SHP77 treated with DMSO at 0.1 percent for 48 hours (cell line): Measurements from ENCODE around the gene SRRM2.

Experiments
- DNase-seq: peaks from one replicate; lab custom pipeline; 2025; lab: John Stamatoyannopoulos, UW

SRRM2 gene

DNA sequence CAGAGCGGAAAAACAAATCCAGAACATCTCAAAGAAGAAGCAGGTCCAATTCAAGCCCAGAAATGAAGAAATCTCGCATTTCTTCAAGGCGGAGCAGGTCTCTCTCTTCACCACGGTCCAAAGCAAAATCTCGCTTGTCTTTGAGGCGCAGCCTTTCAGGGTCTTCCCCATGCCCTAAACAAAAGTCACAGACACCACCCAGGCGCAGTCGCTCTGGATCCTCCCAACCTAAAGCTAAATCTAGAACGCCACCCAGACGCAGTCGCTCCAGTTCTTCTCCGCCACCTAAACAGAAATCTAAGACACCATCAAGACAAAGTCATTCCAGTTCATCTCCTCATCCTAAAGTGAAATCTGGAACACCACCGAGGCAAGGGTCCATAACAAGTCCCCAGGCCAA lies 10.3 kb downstream of the SRRM2 start:
- no peak for DNase-seq

DNA sequence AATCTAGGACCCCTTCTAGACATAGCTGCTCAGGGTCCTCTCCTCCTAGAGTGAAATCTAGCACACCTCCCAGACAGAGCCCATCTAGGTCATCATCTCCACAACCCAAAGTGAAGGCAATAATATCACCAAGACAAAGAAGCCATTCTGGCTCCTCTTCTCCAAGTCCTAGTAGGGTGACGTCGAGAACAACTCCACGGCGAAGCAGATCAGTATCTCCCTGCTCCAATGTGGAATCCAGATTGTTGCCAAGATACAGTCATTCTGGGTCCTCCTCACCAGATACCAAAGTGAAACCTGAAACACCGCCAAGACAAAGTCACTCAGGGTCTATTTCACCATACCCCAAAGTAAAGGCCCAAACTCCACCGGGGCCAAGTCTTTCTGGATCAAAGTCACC lies 10.7 kb downstream of the SRRM2 start:
- DNase-seq, result no peak

DNA sequence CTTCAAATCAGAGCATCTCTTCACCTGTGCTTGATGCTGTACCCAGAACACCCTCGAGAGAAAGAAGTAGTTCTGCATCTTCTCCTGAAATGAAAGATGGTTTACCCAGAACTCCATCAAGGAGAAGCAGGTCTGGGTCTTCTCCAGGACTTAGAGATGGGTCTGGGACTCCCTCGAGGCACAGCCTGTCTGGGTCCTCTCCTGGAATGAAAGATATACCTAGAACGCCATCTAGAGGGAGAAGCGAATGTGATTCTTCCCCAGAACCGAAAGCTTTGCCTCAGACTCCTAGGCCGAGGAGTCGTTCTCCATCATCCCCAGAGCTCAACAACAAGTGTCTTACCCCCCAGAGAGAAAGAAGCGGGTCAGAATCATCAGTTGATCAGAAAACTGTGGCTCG lies 12.3 kb downstream of the SRRM2 start:
- DNase-seq, result no peak

DNA sequence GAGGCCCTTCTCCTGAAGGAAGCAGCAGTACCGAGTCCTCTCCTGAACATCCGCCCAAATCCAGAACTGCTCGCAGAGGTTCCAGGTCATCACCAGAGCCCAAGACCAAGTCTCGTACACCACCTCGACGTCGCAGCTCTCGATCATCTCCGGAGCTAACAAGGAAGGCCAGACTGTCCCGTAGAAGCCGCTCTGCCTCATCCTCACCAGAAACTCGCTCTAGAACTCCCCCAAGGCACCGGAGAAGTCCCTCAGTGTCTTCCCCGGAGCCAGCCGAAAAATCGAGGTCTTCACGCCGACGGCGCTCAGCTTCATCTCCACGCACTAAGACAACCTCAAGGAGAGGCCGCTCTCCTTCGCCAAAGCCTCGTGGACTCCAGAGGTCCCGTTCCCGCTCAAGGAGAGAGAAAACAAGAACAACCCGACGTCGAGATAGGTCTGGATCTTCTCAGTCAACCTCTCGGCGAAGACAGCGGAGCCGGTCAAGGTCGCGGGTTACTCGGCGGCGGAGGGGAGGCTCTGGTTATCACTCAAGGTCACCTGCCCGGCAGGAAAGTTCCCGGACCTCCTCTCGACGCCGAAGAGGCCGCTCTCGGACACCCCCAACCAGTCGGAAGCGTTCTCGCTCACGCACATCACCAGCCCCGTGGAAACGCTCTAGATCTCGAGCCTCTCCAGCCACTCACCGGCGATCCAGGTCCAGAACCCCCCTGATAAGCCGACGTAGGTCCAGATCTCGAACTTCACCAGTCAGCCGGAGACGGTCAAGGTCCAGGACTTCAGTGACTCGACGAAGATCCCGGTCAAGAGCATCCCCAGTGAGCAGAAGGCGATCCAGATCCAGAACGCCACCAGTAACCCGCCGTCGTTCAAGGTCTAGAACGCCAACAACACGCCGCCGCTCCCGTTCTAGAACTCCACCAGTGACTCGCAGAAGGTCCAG lies 13.3 kb downstream of the SRRM2 start:
- no peak for DNase-seq

DNA sequence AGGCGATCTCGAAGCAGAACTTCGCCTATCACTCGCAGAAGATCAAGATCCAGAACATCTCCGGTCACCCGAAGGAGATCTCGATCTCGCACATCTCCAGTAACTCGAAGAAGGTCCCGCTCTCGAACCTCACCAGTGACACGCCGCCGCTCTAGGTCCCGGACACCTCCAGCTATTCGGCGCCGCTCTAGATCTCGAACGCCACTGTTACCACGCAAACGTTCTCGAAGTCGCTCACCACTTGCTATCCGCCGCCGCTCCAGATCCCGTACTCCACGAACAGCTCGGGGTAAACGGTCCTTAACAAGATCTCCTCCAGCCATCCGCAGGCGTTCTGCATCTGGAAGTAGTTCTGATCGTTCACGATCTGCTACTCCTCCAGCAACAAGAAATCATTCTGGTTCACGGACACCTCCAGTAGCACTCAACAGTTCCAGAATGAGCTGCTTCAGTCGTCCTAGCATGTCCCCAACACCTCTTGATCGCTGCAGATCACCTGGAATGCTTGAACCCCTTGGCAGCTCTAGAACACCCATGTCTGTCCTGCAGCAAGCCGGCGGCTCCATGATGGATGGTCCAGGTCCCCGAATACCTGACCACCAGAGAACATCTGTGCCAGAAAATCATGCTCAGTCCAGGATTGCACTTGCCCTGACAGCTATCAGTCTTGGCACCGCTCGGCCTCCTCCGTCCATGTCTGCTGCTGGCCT lies 14.1 kb downstream of the SRRM2 start:
- no peak for DNase-seq

DNA sequence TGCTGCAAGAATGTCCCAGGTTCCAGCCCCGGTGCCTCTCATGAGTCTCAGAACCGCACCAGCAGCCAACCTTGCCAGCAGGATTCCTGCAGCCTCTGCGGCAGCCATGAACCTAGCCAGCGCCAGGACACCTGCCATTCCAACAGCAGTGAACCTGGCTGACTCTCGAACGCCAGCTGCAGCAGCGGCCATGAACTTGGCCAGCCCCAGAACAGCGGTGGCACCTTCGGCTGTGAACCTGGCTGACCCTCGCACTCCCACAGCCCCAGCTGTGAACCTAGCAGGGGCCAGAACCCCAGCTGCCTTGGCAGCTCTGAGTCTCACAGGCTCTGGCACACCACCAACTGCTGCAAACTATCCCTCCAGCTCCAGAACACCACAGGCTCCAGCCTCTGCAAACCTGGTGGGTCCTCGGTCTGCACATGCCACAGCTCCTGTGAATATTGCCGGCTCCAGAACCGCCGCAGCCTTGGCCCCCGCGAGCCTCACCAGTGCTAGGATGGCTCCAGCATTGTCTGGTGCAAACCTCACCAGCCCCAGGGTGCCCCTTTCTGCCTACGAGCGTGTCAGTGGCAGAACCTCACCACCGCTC lies 14.8 kb downstream of the SRRM2 start:
- DNase-seq, result no peak

DNA sequence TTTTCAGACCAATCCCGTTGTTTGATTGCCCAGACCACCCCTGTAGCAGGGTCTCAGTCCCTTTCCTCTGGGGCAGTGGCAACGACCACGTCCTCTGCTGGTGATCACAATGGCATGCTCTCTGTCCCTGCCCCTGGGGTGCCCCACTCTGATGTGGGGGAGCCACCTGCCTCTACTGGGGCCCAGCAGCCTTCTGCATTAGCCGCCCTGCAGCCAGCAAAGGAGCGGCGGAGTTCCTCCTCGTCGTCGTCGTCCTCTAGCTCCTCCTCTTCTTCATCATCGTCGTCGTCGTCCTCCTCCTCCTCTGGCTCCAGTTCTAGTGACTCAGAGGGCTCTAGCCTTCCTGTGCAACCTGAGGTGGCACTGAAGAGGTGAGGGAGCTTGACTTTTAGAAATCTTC lies 15.5 kb downstream of the SRRM2 start:
- DNase-seq, result no peak

DNA sequence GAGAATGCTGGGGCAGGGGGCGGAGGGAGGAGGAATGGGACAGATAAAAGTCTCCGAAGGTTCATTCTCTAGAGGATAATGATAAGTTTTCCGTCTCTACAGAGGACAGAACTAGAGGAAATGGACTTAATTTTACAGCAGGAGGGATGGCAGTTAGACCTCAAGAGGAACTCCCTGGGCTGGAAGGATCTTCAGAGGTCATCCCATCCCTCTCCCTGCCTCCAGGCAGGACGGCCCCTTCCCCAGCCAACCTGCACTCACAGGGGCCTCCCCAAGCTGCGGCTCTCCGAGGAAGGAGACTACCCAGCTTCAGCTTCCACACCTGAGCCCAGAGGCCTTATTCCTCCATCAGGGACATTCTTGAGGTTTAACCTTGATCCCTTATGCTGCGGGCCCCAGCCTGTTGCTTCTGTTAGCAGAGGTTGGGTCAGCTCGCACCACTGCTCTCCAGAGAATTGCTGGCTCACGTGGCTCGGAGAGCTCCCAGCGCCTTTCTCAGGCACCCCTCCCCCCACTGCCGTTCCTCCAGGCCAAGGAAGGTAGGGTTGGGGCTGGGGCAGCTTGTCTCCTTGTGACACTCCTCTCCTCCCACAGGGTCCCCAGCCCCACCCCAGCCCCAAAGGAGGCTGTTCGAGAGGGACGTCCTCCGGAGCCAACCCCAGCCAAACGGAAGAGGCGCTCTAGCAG lies 16.1 kb downstream of the SRRM2 start:
- no peak for DNase-seq

DNA sequence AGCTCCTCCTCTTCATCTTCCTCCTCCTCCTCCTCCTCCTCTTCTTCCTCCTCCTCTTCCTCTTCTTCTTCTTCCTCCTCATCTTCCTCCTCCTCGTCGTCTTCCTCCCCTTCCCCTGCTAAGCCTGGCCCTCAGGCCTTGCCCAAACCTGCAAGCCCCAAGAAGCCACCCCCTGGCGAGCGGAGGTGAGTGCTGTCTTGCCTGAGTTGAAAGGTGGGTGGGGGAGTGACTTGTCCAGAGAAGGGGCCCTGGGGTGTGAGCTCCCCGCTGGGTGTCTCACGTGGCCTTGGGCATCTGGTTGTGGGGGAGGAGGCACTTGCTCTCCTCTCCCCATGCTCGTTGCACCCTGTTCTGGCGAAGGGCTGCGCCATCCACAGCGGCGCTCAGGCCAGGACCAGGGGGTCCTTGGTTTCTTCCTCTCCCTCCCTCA lies 16.7 kb downstream of the SRRM2 start:
- no peak for DNase-seq

DNA sequence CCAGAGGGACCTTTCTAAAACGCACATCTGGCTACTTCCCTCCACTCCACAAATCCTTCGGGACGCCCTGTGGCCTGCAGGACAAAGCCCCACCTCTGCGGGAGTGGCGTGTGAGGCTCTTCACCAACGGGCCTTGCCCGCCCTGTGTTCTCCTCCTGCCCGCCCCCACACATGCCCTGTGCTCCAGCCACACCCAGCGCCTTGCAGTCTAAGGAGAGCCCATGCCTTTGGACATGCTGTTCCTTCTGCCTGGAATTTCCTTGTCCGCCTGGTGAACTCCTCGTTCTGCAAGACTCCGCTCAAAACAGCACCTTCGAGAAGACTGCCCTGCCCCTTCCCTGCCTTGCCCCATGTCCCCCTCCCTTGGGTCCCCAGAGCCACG lies 17.2 kb downstream of the SRRM2 start:
- DNase-seq, result no peak

DNA sequence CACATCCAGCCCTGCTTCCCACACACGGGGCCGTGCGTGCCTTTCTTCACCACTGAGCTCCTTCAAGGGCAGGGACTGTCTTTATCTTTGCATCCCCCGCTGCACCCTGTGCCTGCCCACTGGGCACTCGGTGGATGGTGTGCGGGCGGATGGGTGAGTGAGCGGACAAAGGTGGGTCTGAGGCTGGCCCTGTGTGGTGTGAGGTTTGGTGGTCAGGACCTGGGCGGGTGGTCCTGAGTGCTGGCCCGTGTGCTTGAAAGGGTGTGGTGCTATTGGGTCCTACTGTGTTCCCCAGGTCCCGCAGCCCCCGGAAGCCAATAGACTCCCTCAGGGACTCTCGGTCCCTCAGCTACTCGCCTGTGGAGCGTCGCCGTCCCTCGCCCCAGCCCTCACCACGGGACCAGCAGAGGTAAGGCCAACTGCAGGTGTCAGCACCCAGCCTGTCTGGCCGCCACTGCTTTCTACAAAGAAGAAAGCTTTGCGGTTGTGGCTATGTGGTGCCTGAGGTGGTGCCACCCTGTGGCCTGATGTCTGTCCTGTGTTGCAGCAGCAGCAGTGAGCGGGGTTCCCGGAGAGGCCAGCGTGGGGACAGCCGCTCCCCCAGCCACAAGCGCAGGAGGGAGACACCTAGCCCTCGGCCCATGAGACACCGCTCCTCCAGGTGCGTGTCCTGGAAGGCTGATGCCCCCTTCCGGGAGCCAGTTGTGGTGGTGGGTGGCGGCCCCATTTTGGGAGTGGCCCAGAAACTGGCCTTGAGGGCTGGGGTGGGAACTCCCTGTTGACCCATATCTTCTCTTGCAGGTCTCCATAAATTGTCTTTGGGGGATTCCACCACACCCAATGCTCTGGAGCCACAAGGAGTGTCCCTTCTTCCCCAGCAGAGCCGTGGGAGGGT lies 17.9 kb downstream of the SRRM2 start:
- no peak for DNase-seq

DNA sequence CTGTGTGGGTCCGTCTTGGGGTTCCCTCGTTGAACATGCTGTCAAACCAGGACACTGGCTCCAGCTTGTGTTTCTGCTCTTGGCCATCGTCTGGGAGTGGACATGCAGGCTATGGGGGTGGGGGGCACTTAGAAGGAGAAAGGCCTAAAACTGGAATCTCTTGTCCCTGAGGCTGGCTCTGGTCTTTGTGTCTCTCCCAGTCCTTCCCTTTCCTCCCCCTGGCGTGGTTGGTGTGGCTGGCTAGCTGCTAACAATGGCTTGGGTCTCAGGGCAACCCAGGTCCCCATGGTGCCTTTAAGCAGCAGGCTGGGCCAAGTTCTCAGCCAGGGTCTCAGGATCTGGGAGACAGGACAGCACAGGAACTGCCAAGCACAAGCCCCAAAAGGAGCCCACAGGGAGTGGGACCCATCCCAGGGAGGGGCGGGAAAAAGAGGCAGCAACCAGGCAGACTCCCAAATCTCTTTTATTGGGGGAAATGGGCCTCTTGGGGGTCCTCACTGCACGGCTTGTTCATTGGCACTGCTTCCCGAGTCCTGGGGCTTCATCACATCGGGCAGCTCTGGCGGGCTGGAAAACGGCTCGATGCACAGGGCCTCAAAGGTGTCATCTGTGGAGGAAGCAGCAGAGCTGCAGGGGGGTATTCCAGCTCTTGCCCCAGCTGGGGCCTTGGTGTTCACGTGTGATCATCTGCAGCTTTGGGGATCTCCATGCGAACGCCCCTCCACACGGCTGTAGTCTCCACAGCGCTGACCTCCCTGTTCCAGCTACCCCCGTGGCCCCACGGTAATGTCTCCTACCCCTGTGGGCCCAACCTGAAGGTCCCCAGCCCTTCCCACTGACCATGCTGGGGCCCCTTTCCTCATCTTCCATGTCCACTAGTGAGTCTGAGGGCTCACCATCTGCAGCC lies 19.3 kb downstream of the SRRM2 start:
- no peak for DNase-seq

DNA sequence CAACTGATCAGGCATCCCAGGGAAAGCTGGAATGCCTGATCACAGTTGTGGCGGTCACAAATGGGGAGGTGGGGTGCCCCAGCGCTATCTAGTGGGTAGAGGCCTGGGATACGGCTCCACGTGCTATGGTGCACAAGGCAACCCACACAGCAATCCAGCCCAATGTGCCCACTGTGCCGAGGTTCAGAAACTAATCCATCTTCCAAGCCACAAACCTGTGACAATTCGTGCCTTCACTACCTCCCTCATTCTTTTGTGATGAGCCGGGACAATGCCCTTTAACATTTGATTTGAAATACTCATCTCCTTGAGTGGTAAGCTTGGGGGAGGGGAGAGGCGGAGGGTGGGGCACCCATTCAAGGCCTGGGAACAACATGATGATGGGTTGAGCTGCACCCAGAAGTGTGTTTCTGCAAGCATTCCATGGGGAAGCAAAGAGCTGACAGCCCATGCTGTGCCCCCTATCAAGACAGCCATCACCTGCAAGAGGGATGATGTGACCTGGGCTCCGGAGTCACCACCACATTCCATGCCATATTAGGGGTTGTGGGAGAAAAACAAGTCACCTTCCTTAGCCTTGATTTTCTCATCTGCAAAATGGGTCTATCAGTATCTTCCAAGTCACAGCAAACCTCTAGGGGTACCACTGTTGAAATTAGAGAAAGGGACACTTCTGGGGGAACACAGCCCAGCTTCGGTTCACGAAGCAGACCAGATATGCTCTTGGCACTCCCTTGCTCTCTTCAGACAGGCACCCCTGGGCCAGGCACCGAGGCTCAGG lies 20.9 kb downstream of the SRRM2 start:
- DNase-seq, result no peak

DNA sequence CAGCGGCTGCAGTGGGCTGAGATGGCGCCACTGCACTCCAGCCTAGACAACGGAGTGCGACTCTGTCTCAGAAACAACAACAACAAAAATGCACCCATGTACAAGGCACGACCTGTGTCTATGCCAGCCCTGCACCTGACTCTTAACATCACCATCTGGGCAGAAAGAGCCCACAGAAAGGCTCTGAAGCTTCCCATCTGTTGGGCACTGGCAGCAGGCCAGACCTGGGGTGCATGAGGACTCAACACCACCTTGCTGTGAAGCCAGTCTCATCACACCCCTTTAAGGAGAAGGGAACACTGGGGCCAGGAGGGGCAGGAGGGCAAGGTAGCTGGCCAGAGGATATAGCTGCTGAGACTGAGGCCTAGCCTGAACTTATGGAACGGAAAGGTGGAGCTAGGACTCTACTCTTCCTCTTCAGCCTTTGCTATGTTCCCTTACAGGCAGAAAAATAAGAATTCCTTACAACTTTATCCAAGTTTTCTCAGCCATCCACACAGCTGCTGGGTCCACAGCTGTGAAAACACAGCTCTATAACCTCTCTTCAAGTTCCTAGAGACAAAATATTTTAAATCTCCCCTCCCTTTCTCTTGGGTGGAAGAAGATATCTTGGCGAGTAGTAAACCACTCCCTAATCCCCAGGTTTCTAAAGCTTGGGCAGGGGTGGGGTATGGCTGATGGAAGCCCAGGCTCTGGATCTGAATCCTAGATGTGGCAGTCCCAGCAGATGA lies 21.9 kb downstream of the SRRM2 start:
- DNase-seq, result no peak

DNA sequence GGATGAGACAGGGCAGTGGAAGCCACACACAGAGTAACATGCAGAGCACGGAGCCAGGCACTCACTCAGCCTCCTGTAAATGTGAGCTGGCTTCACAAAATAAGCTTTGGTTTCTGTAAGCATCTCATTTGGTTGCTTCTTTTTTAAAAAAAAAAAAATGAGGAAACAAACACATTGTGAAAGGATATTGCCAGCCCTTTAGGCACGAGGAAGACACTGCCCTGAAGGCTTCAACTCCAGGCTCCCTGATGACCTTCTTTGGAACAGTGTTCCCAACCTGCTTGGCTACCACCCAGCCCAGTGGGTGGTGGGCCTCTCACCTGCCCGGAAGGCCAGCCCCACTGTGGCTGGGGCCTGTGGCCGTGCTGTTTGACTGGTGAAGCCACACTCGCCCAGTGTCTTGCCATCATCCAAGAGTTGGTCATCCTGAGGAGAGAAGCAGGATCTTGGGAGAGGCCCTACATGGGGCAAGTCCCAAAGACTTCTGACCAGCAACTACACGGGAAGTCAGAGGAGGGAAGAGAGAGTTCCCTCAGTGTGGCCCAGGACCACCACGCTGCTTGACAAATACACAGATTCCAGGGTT lies 22.8 kb downstream of the SRRM2 start:
- DNase-seq, result no peak

DNA sequence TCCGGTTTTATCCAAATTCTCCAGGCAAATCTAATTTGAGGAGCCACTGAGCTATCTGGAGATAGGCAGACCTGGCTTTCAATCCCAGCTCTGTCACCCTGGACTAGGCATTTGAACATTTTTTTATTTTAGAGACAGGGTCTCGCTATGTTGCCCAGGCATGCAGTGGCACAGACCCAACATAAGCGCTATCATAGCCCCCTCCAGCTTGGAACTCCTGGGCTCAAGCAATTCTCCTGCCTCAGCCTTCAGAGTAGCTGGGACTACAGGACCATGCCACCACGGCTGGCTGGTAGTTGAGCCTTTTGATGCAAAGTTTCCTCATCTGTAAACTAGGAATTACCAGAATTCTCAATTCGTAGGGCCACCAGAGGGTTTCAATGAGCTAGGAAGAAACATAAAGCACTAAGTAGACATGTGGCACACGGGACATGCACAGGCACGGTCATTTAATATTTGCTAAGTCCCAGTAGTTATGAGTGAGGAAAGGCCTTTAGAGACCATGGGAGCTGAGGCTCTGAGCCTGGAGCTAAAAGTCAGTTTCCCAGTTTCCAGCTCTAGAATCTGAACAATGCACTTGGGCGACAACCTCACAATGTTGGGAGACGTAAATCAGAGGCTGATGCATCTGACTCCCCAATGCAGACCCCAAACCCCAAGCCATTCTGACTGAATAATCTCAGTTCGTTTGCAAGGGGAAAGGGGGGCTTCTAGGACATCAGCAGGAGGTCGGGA lies 23.5 kb downstream of the SRRM2 start:
- no peak for DNase-seq

DNA sequence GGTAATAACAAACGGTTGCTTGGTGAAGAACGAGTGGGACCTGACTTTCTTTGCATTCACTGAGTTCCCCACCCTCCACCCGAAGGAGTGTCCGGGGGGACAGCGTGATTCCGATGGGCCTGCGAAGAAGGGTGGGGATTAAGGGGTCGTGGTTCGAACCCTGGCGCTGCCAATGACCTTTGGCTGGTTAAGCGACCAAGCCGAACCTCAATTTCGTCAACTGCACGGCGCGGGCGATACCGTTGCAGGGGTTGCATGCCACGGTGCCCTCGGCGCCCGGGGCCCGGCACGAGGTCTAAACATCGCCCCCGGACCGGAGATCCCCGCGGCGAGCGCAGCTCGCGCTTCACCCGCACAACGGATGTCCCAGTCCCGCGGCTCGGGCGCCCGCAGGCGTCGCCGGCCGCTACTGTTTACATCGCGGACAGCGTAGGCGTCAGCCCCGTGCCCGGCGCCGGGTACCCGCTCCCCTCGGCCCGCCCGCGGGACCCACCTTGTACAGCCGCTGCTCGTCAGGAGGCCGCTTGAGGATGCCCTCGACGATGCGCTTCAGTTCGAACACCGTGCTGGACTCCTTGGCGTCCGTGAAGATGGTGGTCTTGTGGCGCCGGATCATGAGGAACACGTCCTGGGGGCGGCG lies 24.2 kb downstream of the SRRM2 start:
- DNase-seq, result no peak
